ENCODE measurements around the gene ABCA3. TPM values are rescaled to one million over a fixed set of nuclear protein-coding genes. Genes with fewer than 3 reads are reported as not detected.

ABCA3 gene
- total RNA-seq, 1 donor from 2014 or later = 3.1 TPM

GRCh38 chr16:2230376-2230775 lies 110.2 kb downstream of the ABCA3 start:
- H3K36me3 Mint-ChIP-seq (ENCODE audit: low read depth) = peaks cover 52% of the 10 kb centered on the region
- no peak overlapping the region for H3K27ac Mint-ChIP-seq
- intact Hi-C loops (cut with micrococcal nuclease) = no loop called here

GRCh38 chr16:2229632-2230250 lies 110.8 kb downstream of the ABCA3 start:
- no peak overlapping the region for H3K4me3 Mint-ChIP-seq
- H3K27me3 Mint-ChIP-seq = no peaks in the 10 kb centered on the region
- DNase-seq = no peak
- CTCF ChIA-PET = no interaction called here
- no peaks in the 10 kb centered on the region for H3K9me3 Mint-ChIP-seq
- POLR2A ChIA-PET = no interaction called here
- peaks cover 11% of the 10 kb centered on the region for H3K4me1 Mint-ChIP-seq
- no peak overlapping the region for H3K27ac Mint-ChIP-seq
- TF ChIP-seq CTCF (IDR thresholded peaks at IDR 0.05) = no peak
- no peak for ATAC-seq (ENCODE audit: low read depth)
- intact Hi-C loops (cut with micrococcal nuclease) = loop anchor here (10.0 kb wide), 1 partner anchor 195 kb away; the partner anchor contains the start of gene CCNF
- H3K36me3 Mint-ChIP-seq (ENCODE audit: low read depth) = peaks cover 47% of the 10 kb centered on the region

More at GRCh38 chr16:2230376-2230775, 110.2 kb downstream of the ABCA3 start:
- no peak for TF ChIP-seq CTCF (IDR thresholded peaks at IDR 0.05)
- DNase-seq (no peak), ATAC-seq (ENCODE audit: low read depth) (no peak)
- H3K9me3 Mint-ChIP-seq = no peaks in the 10 kb centered on the region
- ChIA-PET POLR2A (interaction anchor here (0.5 kb wide), 1 partner anchor 88 kb away, joined by 3 read pairs; no protein-coding TSS in a partner anchor), CTCF (no interaction called here)
- peaks cover under 1% of the 10 kb centered on the region for H3K27me3 Mint-ChIP-seq
- no peak overlapping the region for H3K4me3 Mint-ChIP-seq
- H3K4me1 Mint-ChIP-seq = peaks cover 7% of the 10 kb centered on the region

- POLR2A ChIA-PET = no interaction called here
- CTCF ChIA-PET = no interaction called here
- H3K27ac Mint-ChIP-seq = no peak overlapping the region
- peaks cover 42% of the 10 kb centered on the region for H3K36me3 Mint-ChIP-seq (ENCODE audit: low read depth)
- H3K4me1 Mint-ChIP-seq = peaks cover 18% of the 10 kb centered on the region
- no peak for ATAC-seq (ENCODE audit: low read depth)
- intact Hi-C loops (cut with micrococcal nuclease) = loop anchor here (10.0 kb wide), 1 partner anchor 196 kb away; the partner anchor contains the start of gene CCNF
- no peak overlapping the region for H3K4me3 Mint-ChIP-seq
- DNase-seq = no peak
- H3K27me3 Mint-ChIP-seq = no peaks in the 10 kb centered on the region
- H3K9me3 Mint-ChIP-seq = no peaks in the 10 kb centered on the region
- TF ChIP-seq CTCF (IDR thresholded peaks at IDR 0.05) = no peak
Measured at GRCh38 chr16:2229091-2229490, 111.4 kb downstream of the ABCA3 start.

- peaks cover 20% of the 10 kb centered on the region for H3K4me1 Mint-ChIP-seq
- POLR2A ChIA-PET = interaction anchor here (0.5 to 0.7 kb wide), 2 partner anchors 25 to 276 kb away, joined by 3 to 4 read pairs; no protein-coding TSS in a partner anchor
- ATAC-seq (ENCODE audit: low read depth) (no peak), DNase-seq (no peak)
- intact Hi-C loops (cut with micrococcal nuclease) = loop anchor here (10.0 kb wide), 1 partner anchor 197 kb away; the partner anchor contains the start of gene CCNF
- peaks cover 39% of the 10 kb centered on the region for H3K36me3 Mint-ChIP-seq (ENCODE audit: low read depth)
- no peaks in the 10 kb centered on the region for H3K9me3 Mint-ChIP-seq
- no peak overlapping the region for H3K27ac Mint-ChIP-seq
- H3K27me3 Mint-ChIP-seq = no peaks in the 10 kb centered on the region
- CTCF ChIA-PET = no interaction called here
- H3K4me3 Mint-ChIP-seq = no peak overlapping the region
- TF ChIP-seq CTCF (IDR thresholded peaks at IDR 0.05) = no peak
Measured at GRCh38 chr16:2228161-2228824, 112.2 kb downstream of the ABCA3 start.

GRCh38 chr16:2226918-2227317 lies 113.6 kb downstream of the ABCA3 start:
- DNase-seq = no peak
- ChIA-PET CTCF (no interaction called here), POLR2A (interaction anchor here (1.0 to 2.2 kb wide), 3 partner anchors 12 to 71 kb away, joined by 3 to 8 read pairs (median 3); partner anchors contain the start of genes ECI1 and TRAF7)
- Mint-ChIP-seq H3K36me3 (ENCODE audit: low read depth) (peaks cover 33% of the 10 kb centered on the region), H3K27me3 (no peaks in the 10 kb centered on the region), H3K4me1 (peaks cover 20% of the 10 kb centered on the region), H3K4me3 (no peak overlapping the region), H3K9me3 (no peaks in the 10 kb centered on the region), H3K27ac (no peak overlapping the region)
- TF ChIP-seq CTCF (IDR thresholded peaks at IDR 0.05) = no peak
- intact Hi-C loops (cut with micrococcal nuclease) = loop anchor here (10.0 kb wide), 1 partner anchor 198 kb away; the partner anchor contains the start of gene CCNF
- ATAC-seq (ENCODE audit: low read depth) = no peak

Measured in activated B cell treated with CpG ODN at 0.5 μM for 24 hours (primary cell).